ENCODE data around the gene TMEM107. TPM values are rescaled to one million over a fixed set of nuclear protein-coding genes. Genes with fewer than 3 reads are reported as not detected.

The TMEM107 gene
- total and polyA plus RNA-seq, 2 donors (not counting 1 experiment from before 2014, with no cell fraction given) = 9.8 to 36.0 TPM

- Histone ChIP-seq H3K9ac (ENCODE audit: insufficient read depth, low read length) (no peak overlapping the region), H3K27me3 (ENCODE audit: control insufficient read depth, insufficient read depth, low read length) (no peaks in the 10 kb centered on the region), H3K27ac (ENCODE audit: insufficient read depth, low read length) (no peak overlapping the region), H3K4me1 (ENCODE audit: control insufficient read depth, extremely low read depth, insufficient read depth, low read length) (peaks cover 12% of the 10 kb centered on the region), H2AFZ (ENCODE audit: low read length) (no peak overlapping the region), H3K36me3 (ENCODE audit: control insufficient read depth, insufficient read depth, low read length) (peaks cover 30% of the 10 kb centered on the region), H3K4me2 (ENCODE audit: extremely low read depth, insufficient read depth, low read length) (no peak overlapping the region), H3K79me2 (ENCODE audit: control insufficient read depth, insufficient read depth, low read length) (peaks cover 2% of the 10 kb centered on the region), H4K20me1 (ENCODE audit: control insufficient read depth, extremely low read depth, insufficient read depth, low read length) (no peaks in the 10 kb centered on the region), H3K9me3 (ENCODE audit: control insufficient read depth, insufficient read depth, low read depth, low read length) (no peaks in the 10 kb centered on the region), H3K4me3 (replicated peaks in 1 of 4; ENCODE audit: control extremely low read depth in 1 of 4, insufficient read depth in 1 of 4, low read depth in 3 of 4, low read length in 4 of 4) (no peak overlapping the region)
- no peak for DNase-seq (ENCODE audit: low read depth in 2 of 2)
- TF ChIP-seq EZH2 (IDR thresholded peaks at IDR 0.05; ENCODE audit: low read length, missing control alignments) (no peak), CTCF (conservative IDR thresholded peaks at IDR 0.05 in 1 of 2, IDR thresholded peaks at IDR 0.05 in 1 of 2; ENCODE audit: low read depth in 1 of 2, low read length in 2 of 2) (no peak)
Observed at GRCh38 chr17:8148560-8148959, 27.6 kb downstream of the TMEM107 start.

- peaks cover 30% of the 10 kb centered on the region for H3K36me3 ChIP-seq (ENCODE audit: control insufficient read depth, insufficient read depth, low read length)
Observed at GRCh38 chr17:8147805-8148404, 28.3 kb downstream of the TMEM107 start.

More at GRCh38 chr17:8147805-8148404, 28.3 kb downstream of the TMEM107 start:
- Histone ChIP-seq H3K79me2 (ENCODE audit: control insufficient read depth, insufficient read depth, low read length) (peaks cover 2% of the 10 kb centered on the region), H2AFZ (ENCODE audit: low read length) (no peak overlapping the region), H3K4me2 (ENCODE audit: extremely low read depth, insufficient read depth, low read length) (no peak overlapping the region), H3K9me3 (ENCODE audit: control insufficient read depth, insufficient read depth, low read depth, low read length) (no peaks in the 10 kb centered on the region), H4K20me1 (ENCODE audit: control insufficient read depth, extremely low read depth, insufficient read depth, low read length) (no peaks in the 10 kb centered on the region), H3K9ac (ENCODE audit: insufficient read depth, low read length) (no peak overlapping the region), H3K27me3 (ENCODE audit: control insufficient read depth, insufficient read depth, low read length) (no peaks in the 10 kb centered on the region), H3K4me1 (ENCODE audit: control insufficient read depth, extremely low read depth, insufficient read depth, low read length) (peaks cover 7% of the 10 kb centered on the region), H3K27ac (ENCODE audit: insufficient read depth, low read length) (no peak overlapping the region), H3K4me3 (replicated peaks in 1 of 4; ENCODE audit: control extremely low read depth in 1 of 4, insufficient read depth in 1 of 4, low read depth in 3 of 4, low read length in 4 of 4) (no peak overlapping the region)
- DNase-seq (ENCODE audit: low read depth in 2 of 2) = no peak
- no peak for TF ChIP-seq EZH2 (IDR thresholded peaks at IDR 0.05; ENCODE audit: low read length, missing control alignments)
- no peak for TF ChIP-seq CTCF (conservative IDR thresholded peaks at IDR 0.05 in 1 of 2, IDR thresholded peaks at IDR 0.05 in 1 of 2; ENCODE audit: low read depth in 1 of 2, low read length in 2 of 2)

Data from fibroblast of lung (primary cell).